Measurements from ENCODE around the gene EBNA1BP2. TPM values are rescaled to one million over a fixed set of nuclear protein-coding genes. Genes with fewer than 3 reads are reported as not detected.

EBNA1BP2 gene
- total and polyA plus RNA-seq, 2 donors (not counting 1 experiment from before 2014, with no cell fraction given) = 10.1 to 27.4 TPM

Small RNA genes lying within 50 kb of the gene (small RNA-seq; reads per million reads assigned to genes)
- gene RNA5SP46 (ENCODE audit: insufficient read length, low read depth, low replicate concordance) = not detected

Other genes starting within 250 kb of the EBNA1BP2 start
- 240 and 241 TPM in 2 replicates for gene SLC2A1, start 213.4 kb downstream of the EBNA1BP2 start, total RNA-seq
- gene SLC2A1, start 213.4 kb downstream of the EBNA1BP2 start, polyA plus RNA-seq = 223 and 346 TPM in 2 replicates
- gene CFAP57, start within 50 bp of the EBNA1BP2 start, total RNA-seq = 0.15 and 0.44 TPM in 2 replicates
- gene CFAP57, start within 50 bp of the EBNA1BP2 start, polyA plus RNA-seq = 0.07 and 0.16 TPM in 2 replicates
- not detected in 2 replicates for gene TMEM125, start 97.7 kb upstream of the EBNA1BP2 start, total RNA-seq
- gene TMEM125, start 97.7 kb upstream of the EBNA1BP2 start, polyA plus RNA-seq = 0.10 TPM in 1 of 2 replicates, not detected in the other
- gene C1orf210, start 113.3 kb upstream of the EBNA1BP2 start, total RNA-seq = not detected in 2 replicates
- not detected in 2 replicates for gene C1orf210, start 113.3 kb upstream of the EBNA1BP2 start, polyA plus RNA-seq
- gene TIE1, start 128.7 kb upstream of the EBNA1BP2 start, total RNA-seq = 0.10 TPM in 1 of 2 replicates, not detected in the other
- 0.04 TPM in 1 of 2 replicates, not detected in the other for gene TIE1, start 128.7 kb upstream of the EBNA1BP2 start, polyA plus RNA-seq
- gene MPL, start 165.5 kb upstream of the EBNA1BP2 start, total RNA-seq = not detected in 2 replicates
- not detected in 2 replicates for gene MPL, start 165.5 kb upstream of the EBNA1BP2 start, polyA plus RNA-seq
- 1.1 and 2.1 TPM in 2 replicates for gene CDC20, start 186.7 kb upstream of the EBNA1BP2 start, total RNA-seq
- 1.5 and 2.0 TPM in 2 replicates for gene CDC20, start 186.7 kb upstream of the EBNA1BP2 start, polyA plus RNA-seq
- 65.4 and 66.6 TPM in 2 replicates for gene ELOVL1, start 195.7 kb upstream of the EBNA1BP2 start, total RNA-seq
- 78.8 and 98.5 TPM in 2 replicates for gene ELOVL1, start 195.7 kb upstream of the EBNA1BP2 start, polyA plus RNA-seq
- gene MED8, start 217.5 kb upstream of the EBNA1BP2 start, total RNA-seq = 30.0 and 31.8 TPM in 2 replicates
- 9.9 and 12.0 TPM in 2 replicates for gene MED8, start 217.5 kb upstream of the EBNA1BP2 start, polyA plus RNA-seq
- 193 and 197 TPM in 2 replicates for gene SZT2, start 217.6 kb upstream of the EBNA1BP2 start, total RNA-seq
- gene SZT2, start 217.6 kb upstream of the EBNA1BP2 start, polyA plus RNA-seq = 34.5 and 41.4 TPM in 2 replicates

Data from B cell (primary cell).